GM21717 (cell line): Measurements from ENCODE around the gene PNPO.

Experiments used
- ATAC-seq: cut with Tn5 transposase; IDR thresholded peaks from one replicate; pipeline ENCODE4 v1.9.1; 2021; ENCODE audit warnings: mild to moderate bottlenecking, moderate library complexity; ENCODE audit not compliant: unreplicated experiment

PNPO gene

GRCh38 chr17:47948706-47949196 is 7.4 kb downstream of the PNPO start:
- no peak for ATAC-seq

- ATAC-seq, result peak; percentile 48
Measured at GRCh38 chr17:47949197-47949759, 7.9 kb downstream of the PNPO start.

GRCh38 chr17:47949946-47950345 is 8.6 kb downstream of the PNPO start:
- ATAC-seq, result no peak

- no peak for ATAC-seq
Measured at GRCh38 chr17:47950448-47950847, 9.1 kb downstream of the PNPO start.

GRCh38 chr17:47952171-47953021 is 11.0 kb downstream of the PNPO start:
- no peak for ATAC-seq

- no peak for ATAC-seq
Measured at GRCh38 chr17:47953909-47954308, 12.5 kb downstream of the PNPO start.

GRCh38 chr17:47955497-47956461 is 14.4 kb downstream of the PNPO start:
- no peak for ATAC-seq

GRCh38 chr17:47956791-47957590 is 15.6 kb downstream of the PNPO start:
- ATAC-seq, result no peak

GRCh38 chr17:47957591-47958490 is 16.5 kb downstream of the PNPO start, which contains the start of gene PRR15L:
Gene PRR15L (minus strand): TSS chr17:47957883. CDS start chr17:47953234, 4,649 bp downstream.
- ATAC-seq, result no peak

- no peak for ATAC-seq
Measured at GRCh38 chr17:47959825-47960655, 18.7 kb downstream of the PNPO start.

- no peak for ATAC-seq
Measured at GRCh38 chr17:47961406-47961805, 20.0 kb downstream of the PNPO start.

GRCh38 chr17:47962901-47963300 is 21.5 kb downstream of the PNPO start:
- ATAC-seq, result no peak

- ATAC-seq, result no peak
Measured at GRCh38 chr17:47964856-47965255, 23.5 kb downstream of the PNPO start.

- no peak for ATAC-seq
Measured at GRCh38 chr17:47966079-47966519, 24.7 kb downstream of the PNPO start.

- no peak for ATAC-seq
Measured at GRCh38 chr17:47967607-47968252, 26.4 kb downstream of the PNPO start.

GRCh38 chr17:47968836-47969235 is 27.5 kb downstream of the PNPO start:
- no peak for ATAC-seq

- no peak for ATAC-seq
Measured at GRCh38 chr17:47969930-47970724, 28.8 kb downstream of the PNPO start.
